Pancreas (tissue), 10 donors: ENCODE results near the gene GLYR1. TPM values are rescaled to one million over a fixed set of nuclear protein-coding genes. Genes with fewer than 3 reads are reported as not detected.

Source experiments
- ATAC-seq, 4 donors: fragments of 200-7000 bp; cut with Tn5 transposase; one replicate each; pipeline versions ENCODE4 v1.8.0 to v1.9.1; 2020; ENCODE audit warnings: mild to moderate bottlenecking in 4 of 4, moderate library complexity in 4 of 4
- DNase-seq, 6 donors: peaks; one replicate each; pipeline ENCODE4 v3.0.0-alpha.2; 2020
- FAIRE-seq: peaks from 2 replicates; lab custom pipeline; 2012; peaks lifted over from hg19 to GRCh38; lab: Jason Lieb, UNC
- H3K27ac ChIP-seq, 4 donors: fragments of 200-600 bp; sonication (generic); 1 replicate in 3 of 4; 2 replicates in 1 of 4; pipeline versions ENCODE4 v1.5.0 to v1.8.0; 2020
- H3K27me3 ChIP-seq, 4 donors: fragments of 200-600 bp; one replicate each; pipeline ENCODE4 v1.8.0; 2021
- H3K36me3 ChIP-seq, 3 donors: fragments of 200-600 bp; sonication (generic) in 1 of 3; one replicate each; pipeline versions ENCODE4 v1.5.0 to v1.8.0; 2020 to 2021
- H3K4me1 ChIP-seq, 3 donors: fragments of 200-600 bp; one replicate each; pipeline ENCODE4 v1.8.0; 2021
- H3K4me3 ChIP-seq, 4 donors: fragments of 200-600 bp; sonication (generic) in 2 of 4; one replicate each; pipeline versions ENCODE4 v1.5.0 to v1.8.0; 2020 to 2021
- H3K9me3 ChIP-seq, 4 donors: fragments of 200-600 bp; one replicate each; pipeline ENCODE4 v1.8.0; 2021
- CTCF ChIP-seq, 4 donors: fragments of 200-600 bp; sonication (generic) in 3 of 4; IDR thresholded peaks; one replicate each; pipeline versions ENCODE4 v1.5.0 to v1.8.0; 2021; ENCODE audit warnings: antibody characterized with exemption in 4 of 4
- WGBS, 2 donors: extraction: QIAGEN DNeasy Blood & Tissue Kit; methylation state at CpG; one replicate each; pipeline ENCODE4 v1.1.7; 2013; 5-methylcytosine and 5-hydroxymethylcytosine counted together
- intact Hi-C, 3 donors: fragments of 100-400 bp; cut with DNase I; formaldehyde crosslinking; loops; one replicate each; pipeline versions ENCODE4 v1.11.1 to v1.14.2; 2022
- polyA plus RNA-seq, 2 donors: library from polyadenylated mRNA; stranded (reverse); fragments of 200-250 nt; gene quantifications; one replicate each; pipeline ENCODE4 v1.2.3, GENCODE V29; 2013
- total RNA-seq, 6 donors: library from RNA; stranded (reverse); fragmentation: NEBNext Ultra II Directional in 4 of 6; extraction: Animal tissue kit (Norgen Biotek cat#: 25700) in 4 of 6; gene quantifications; one replicate each; pipeline versions ENCODE4 v1.2.1 to v1.2.4, GENCODE V29; 2021 to 2023
- donor health status: healthy with polysubstance abuse.
- donor health status: DM: no; HTN: no; CAD: no; lungs with moderate emphysema.
- donor health status: DM: no; HTN: no; CAD: no.
- donor health status: control.
- donor health status: control.
- donor health status: Bipolar disorder and iron deficiency.
- donor health status: DM: yes; HTN: yes; CAD: no.
- donor health status: DM: no; HTN: no; CAD: no.
- donor health status: DM: no; HTN: no; CAD: no.
- donor health status: DM: yes; HTN: yes; CAD: no.

Gene GLYR1
- total and polyA plus RNA-seq, 8 donors = 27.2 to 58.6 (median 39.5) TPM

- no peak for ATAC-seq
- Histone ChIP-seq H3K27me3 (no peaks in the 10 kb centered on the region), H3K36me3 (peaks cover 11 to 48% (median 14%) of the 10 kb centered on the region in 3 donors), H3K4me3 (no peak overlapping the region), H3K27ac (no peak overlapping the region), H3K9me3 (no peaks in the 10 kb centered on the region), H3K4me1 (peaks cover 0 to 3% (median 0%) of the 10 kb centered on the region in 3 donors)
- no peak for FAIRE-seq
- intact Hi-C loops = loop anchor here in 2 of 3 donors (10.0 kb wide), 2 partner anchors 55 kb away; partner anchors contain the start of gene ROGDI (in 1 of the 2)
- no peak for TF ChIP-seq CTCF (IDR thresholded peaks at IDR 0.05)
- no peak for DNase-seq
- 90 to 91% methylated on average over 10 of the region's 10 CpGs for WGBS, 2 donors
Measured at GRCh38 chr16:4859900-4860255, 12.8 kb upstream of the GLYR1 start.

GRCh38 chr16:4859190-4859899 is 12.3 kb upstream of the GLYR1 start:
- no peak overlapping the region for H3K4me3 ChIP-seq
- no peaks in the 10 kb centered on the region for H3K27me3 ChIP-seq
- peaks cover 11 to 48% (median 14%) of the 10 kb centered on the region in 3 donors for H3K36me3 ChIP-seq
- H3K27ac ChIP-seq = no peak overlapping the region
- 84 to 85% methylated on average over 17 of the region's 17 CpGs for WGBS, 2 donors
- no peaks in the 10 kb centered on the region for H3K9me3 ChIP-seq
- no peak for TF ChIP-seq CTCF (IDR thresholded peaks at IDR 0.05)
- peaks cover 0 to 3% (median 0%) of the 10 kb centered on the region in 3 donors for H3K4me1 ChIP-seq
- DNase-seq = no peak
- intact Hi-C loops = loop anchor here in 1 of 3 donors (10.0 kb wide), 1 partner anchor 55 kb away; no protein-coding TSS in a partner anchor
- no peak for ATAC-seq
- no peak for FAIRE-seq

- intact Hi-C loops = loop anchor here in 1 of 3 donors (10.0 kb wide), 1 partner anchor 59 kb away; no protein-coding TSS in a partner anchor
- peaks cover 0 to 7% (median 2%) of the 10 kb centered on the region in 3 donors for H3K4me1 ChIP-seq
- WGBS, 2 donors = 95 to 96% methylated on average over 2 of the region's 2 CpGs
- H3K27ac ChIP-seq = no peak overlapping the region
- H3K4me3 ChIP-seq = no peak overlapping the region
- FAIRE-seq (no peak), DNase-seq (no peak), ATAC-seq (no peak)
- H3K27me3 ChIP-seq = no peaks in the 10 kb centered on the region
- peaks cover 8 to 48% (median 11%) of the 10 kb centered on the region in 3 donors for H3K36me3 ChIP-seq
- TF ChIP-seq CTCF (IDR thresholded peaks at IDR 0.05) = no peak
- H3K9me3 ChIP-seq = no peaks in the 10 kb centered on the region
Measured at GRCh38 chr16:4855804-4856203, 8.7 kb upstream of the GLYR1 start.

GRCh38 chr16:4855371-4855770 is 8.3 kb upstream of the GLYR1 start:
- H3K9me3 ChIP-seq = no peaks in the 10 kb centered on the region
- H3K4me3 ChIP-seq = no peak overlapping the region
- peaks cover 0 to 11% (median 4%) of the 10 kb centered on the region in 3 donors for H3K4me1 ChIP-seq
- FAIRE-seq (no peak), DNase-seq (no peak), ATAC-seq (no peak)
- H3K27ac ChIP-seq = no peak overlapping the region
- WGBS, 2 donors = 87 to 95% methylated on average over 4 to 5 of the region's 5 CpGs
- intact Hi-C loops = loop anchor here in 1 of 3 donors (10.0 kb wide), 1 partner anchor 59 kb away; no protein-coding TSS in a partner anchor
- no peaks in the 10 kb centered on the region for H3K27me3 ChIP-seq
- no peak for TF ChIP-seq CTCF (IDR thresholded peaks at IDR 0.05)
- H3K36me3 ChIP-seq = peaks cover 5 to 44% (median 11%) of the 10 kb centered on the region in 3 donors
